ENCODE measurements around the gene FHOD3. TPM values are rescaled to one million over a fixed set of nuclear protein-coding genes. Genes with fewer than 3 reads are reported as not detected.
"Not testable (repeated sequence)": the region's sequence is repeated elsewhere in the genome, so short reads cannot be mapped to it uniquely, and the experiment has no call there.

FHOD3 gene
- total RNA-seq, 1 donor from 2014 or later, result 5.6 TPM

GRCh38 chr18:36711813-36712444, 414.4 kb downstream of the FHOD3 start:
- no peaks in the 10 kb centered on the region for H3K9me3 ChIP-seq
- H3K4me3 ChIP-seq, result no peak overlapping the region
- TF ChIP-seq POLR2AphosphoS5 (IDR thresholded peaks at IDR 0.05; ENCODE audit: insufficient read depth in 1 of 2, low read depth in 1 of 2) (no peak), POLR2A (IDR thresholded peaks at IDR 0.05) (no peak), CTCF (IDR thresholded peaks at IDR 0.05) (no peak)
- intact Hi-C loops (cut with DNase I), result no loop called here
- no peaks in the 10 kb centered on the region for H3K27me3 ChIP-seq
- H3K36me3 ChIP-seq, result no peaks in the 10 kb centered on the region
- peaks cover 11% of the 10 kb centered on the region for H3K4me1 ChIP-seq
- H3K27ac ChIP-seq, result no peak overlapping the region
- DNase-seq (ENCODE audit: extremely low spot score in 2 of 2), result no peak

DNA sequence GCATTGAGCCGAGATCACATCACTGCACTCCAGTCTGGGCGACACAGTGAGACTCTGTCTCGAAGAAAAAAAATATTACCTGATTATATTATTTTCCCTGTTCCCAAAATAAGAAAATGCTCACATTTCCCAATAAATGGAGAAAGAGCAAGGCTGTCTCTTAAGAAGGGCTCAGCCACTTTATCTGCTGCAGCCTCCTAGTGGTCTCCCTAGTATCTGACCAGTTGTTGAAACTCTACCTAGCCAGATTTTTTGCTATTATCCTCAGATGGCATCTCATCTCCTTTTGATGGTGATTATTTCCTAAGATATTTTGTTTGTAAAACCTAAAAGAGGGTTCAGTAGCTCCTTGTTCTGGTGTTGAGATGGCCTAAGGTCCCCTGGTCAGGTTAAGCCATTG, 417.0 kb downstream of the FHOD3 start:
- intact Hi-C loops (cut with DNase I), result no loop called here
- H3K4me1 ChIP-seq, result no peaks in the 10 kb centered on the region
- no peak for DNase-seq (ENCODE audit: extremely low spot score in 2 of 2)
- H3K27ac ChIP-seq, result no peak overlapping the region
- no peak for TF ChIP-seq POLR2AphosphoS5 (IDR thresholded peaks at IDR 0.05; ENCODE audit: insufficient read depth in 1 of 2, low read depth in 1 of 2)
- TF ChIP-seq CTCF (IDR thresholded peaks at IDR 0.05), result no peak
- TF ChIP-seq POLR2A (IDR thresholded peaks at IDR 0.05), result no peak
- no peak overlapping the region for H3K4me3 ChIP-seq
- H3K36me3 ChIP-seq, result no peaks in the 10 kb centered on the region
- no peaks in the 10 kb centered on the region for H3K27me3 ChIP-seq
- no peaks in the 10 kb centered on the region for H3K9me3 ChIP-seq

DNA sequence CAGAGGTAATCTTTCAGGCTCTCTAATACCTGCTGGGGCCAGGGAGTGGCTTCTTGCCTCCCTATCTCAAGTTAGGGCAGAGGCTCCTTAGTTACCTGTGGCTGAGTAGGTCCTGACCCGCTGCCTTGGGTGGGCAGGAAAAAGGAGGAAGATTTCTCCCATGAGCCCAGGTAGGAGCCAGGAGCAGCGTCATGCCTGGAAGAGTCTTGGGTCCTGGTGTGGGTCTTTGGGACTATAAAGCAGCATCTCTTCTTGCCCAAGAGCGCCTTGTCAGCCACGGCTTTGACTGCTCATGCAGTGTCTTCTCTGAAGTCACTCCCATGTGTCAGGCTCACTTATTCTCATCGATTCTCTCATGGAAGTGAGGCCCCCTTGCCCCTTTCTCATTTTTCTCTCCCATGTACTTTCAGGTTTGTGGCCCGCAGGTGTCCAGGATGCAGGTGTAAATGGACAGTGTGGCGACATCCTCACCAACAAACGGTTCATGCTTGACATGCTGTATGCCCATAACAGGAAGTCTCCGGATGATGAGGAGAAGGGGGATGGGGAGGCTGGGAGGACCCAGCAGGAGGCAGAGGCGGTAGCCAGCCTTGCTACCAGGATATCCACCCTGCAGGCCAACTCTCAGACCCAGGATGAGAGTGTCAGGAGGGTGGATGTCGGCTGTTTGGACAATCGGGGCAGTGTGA, 420.1 kb downstream of the FHOD3 start:
- Histone ChIP-seq H3K4me1 (no peaks in the 10 kb centered on the region), H3K27me3 (no peaks in the 10 kb centered on the region), H3K4me3 (no peak overlapping the region), H3K9me3 (no peaks in the 10 kb centered on the region), H3K27ac (no peak overlapping the region), H3K36me3 (no peaks in the 10 kb centered on the region)
- intact Hi-C loops (cut with DNase I), result no loop called here
- DNase-seq (ENCODE audit: extremely low spot score in 2 of 2), result no peak
- TF ChIP-seq CTCF (IDR thresholded peaks at IDR 0.05), result no peak
- TF ChIP-seq POLR2A (IDR thresholded peaks at IDR 0.05), result no peak
- no peak for TF ChIP-seq POLR2AphosphoS5 (IDR thresholded peaks at IDR 0.05; ENCODE audit: insufficient read depth in 1 of 2, low read depth in 1 of 2)

GRCh38 chr18:36718705-36719328, 421.3 kb downstream of the FHOD3 start:
- Histone ChIP-seq H3K27me3 (no peaks in the 10 kb centered on the region), H3K27ac (no peak overlapping the region), H3K4me3 (no peak overlapping the region), H3K4me1 (peaks cover 3% of the 10 kb centered on the region), H3K9me3 (no peaks in the 10 kb centered on the region), H3K36me3 (no peaks in the 10 kb centered on the region)
- TF ChIP-seq POLR2AphosphoS5 (IDR thresholded peaks at IDR 0.05; ENCODE audit: insufficient read depth in 1 of 2, low read depth in 1 of 2) (no peak), POLR2A (IDR thresholded peaks at IDR 0.05) (no peak), CTCF (IDR thresholded peaks at IDR 0.05) (no peak)
- intact Hi-C loops (cut with DNase I), result no loop called here
- no peak for DNase-seq (ENCODE audit: extremely low spot score in 2 of 2)

DNA sequence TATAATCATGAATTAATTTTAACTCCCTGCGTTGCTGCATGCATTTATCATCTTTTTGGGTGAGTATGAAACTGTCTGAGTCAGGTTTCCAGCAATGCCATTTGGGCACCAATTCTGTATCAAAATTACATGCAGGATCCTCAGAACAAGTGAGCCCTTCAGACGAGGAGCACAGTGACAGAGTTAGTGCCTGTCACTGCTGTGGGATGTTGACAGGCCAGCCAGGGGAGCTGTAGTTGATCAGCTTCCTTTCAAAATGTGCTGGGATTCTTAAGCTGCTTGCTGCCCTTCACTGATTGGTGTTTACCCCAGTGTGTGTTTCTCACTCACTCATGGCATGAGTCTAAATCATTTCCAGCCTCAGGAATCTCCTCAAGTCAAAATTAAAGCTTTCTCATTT, 422.1 kb downstream of the FHOD3 start:
- intact Hi-C loops (cut with DNase I), result no loop called here
- Histone ChIP-seq H3K9me3 (no peaks in the 10 kb centered on the region), H3K27ac (no peak overlapping the region), H3K27me3 (no peaks in the 10 kb centered on the region), H3K4me3 (no peak overlapping the region), H3K36me3 (no peaks in the 10 kb centered on the region), H3K4me1 (peaks cover 10% of the 10 kb centered on the region)
- no peak for TF ChIP-seq CTCF (IDR thresholded peaks at IDR 0.05)
- no peak for TF ChIP-seq POLR2AphosphoS5 (IDR thresholded peaks at IDR 0.05; ENCODE audit: insufficient read depth in 1 of 2, low read depth in 1 of 2)
- no peak for TF ChIP-seq POLR2A (IDR thresholded peaks at IDR 0.05)
- DNase-seq (ENCODE audit: extremely low spot score in 2 of 2), result no peak

DNA sequence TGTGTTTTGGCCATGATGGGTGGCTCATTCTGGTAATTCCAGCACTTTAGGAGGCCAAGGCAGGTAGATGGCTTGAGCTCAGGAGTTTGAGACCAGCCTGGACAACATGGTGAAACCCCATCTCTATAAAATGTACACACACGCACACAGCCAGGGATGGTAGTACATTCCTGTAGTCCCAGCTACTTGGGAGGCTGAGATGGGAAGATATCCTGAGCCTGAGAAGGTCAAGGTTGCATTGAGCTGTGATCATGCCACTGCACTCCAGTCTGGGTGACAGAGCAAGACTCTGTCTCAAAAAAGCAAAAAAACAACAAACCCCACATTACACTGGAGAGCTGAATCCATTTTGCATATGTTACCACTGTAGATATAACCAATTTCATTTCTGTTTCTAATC, 423.8 kb downstream of the FHOD3 start:
- H3K27ac ChIP-seq; DNase-seq (ENCODE audit: extremely low spot score in 2 of 2); intact Hi-C loops (cut with DNase I): not testable (repeated sequence)

More for the DNA sequence above, 423.8 kb downstream of the FHOD3 start:
- not testable (repeated sequence) for H3K4me1 ChIP-seq, H3K9me3 ChIP-seq, H3K4me3 ChIP-seq, H3K36me3 ChIP-seq, H3K27me3 ChIP-seq
